NT2/D1 (cell line): ENCODE data around the gene CASK.

ENCODE experiments used
- YY1 ChIP-seq: IDR thresholded peaks from 2 replicates; pipeline ENCODE4 v1.6.1; 2011; ENCODE audit not compliant: insufficient read length, insufficient read depth
- ZNF274 ChIP-seq: IDR thresholded peaks from 2 replicates; pipeline ENCODE4 v1.6.1; 2011; ENCODE audit warnings: mild to moderate bottlenecking, low read depth, low read length

GRCh38 chrX:41963348-41963747 lies 40.0 kb upstream of the CASK start:
- TF ChIP-seq YY1 (no peak), ZNF274 (no peak)
